GM23338 (cell line): ENCODE results near the gene DCUN1D2.

Experiments used
- CREB1 ChIP-seq: fragments of 250-450 bp; sonication (Bioruptor Pico); IDR thresholded peaks from 2 replicates; pipeline ENCODE4 v1.5.0; 2020; ENCODE audit warnings: low read depth, mild to moderate bottlenecking, moderate library complexity
- EZH2 ChIP-seq: fragments of 200-600 bp; sonication (generic); IDR thresholded peaks from one replicate; pipeline ENCODE4 v1.8.0; 2017; ENCODE audit warnings: antibody characterized with exemption, mild to moderate bottlenecking, low read depth; ENCODE audit not compliant: unreplicated experiment
- EZH2phosphoT487 ChIP-seq: fragments of 200-600 bp; sonication (generic); IDR thresholded peaks from one replicate; pipeline ENCODE4 v1.8.1; 2018; ENCODE audit warnings: antibody characterized with exemption; ENCODE audit not compliant: unreplicated experiment
- POLR2AphosphoS5 ChIP-seq: IDR thresholded peaks from 2 replicates; pipeline ENCODE4 v1.6.1; 2016; ENCODE audit warnings: antibody characterized with exemption, low read depth
- STAT1 ChIP-seq: IDR thresholded peaks from one replicate; pipeline ENCODE4 v1.6.1; 2016; ENCODE audit warnings: antibody characterized with exemption; ENCODE audit not compliant: unreplicated experiment
- ZNF114 ChIP-seq: fragments of 250-450 bp; sonication (Bioruptor Pico); IDR thresholded peaks from 2 replicates; pipeline ENCODE4 v1.5.0; 2020; ENCODE audit warnings: mild to moderate bottlenecking, moderate library complexity
- TF ChIP-seq, protein P1 (sequence below), 2 experiments: fragments of 200-600 bp in 1 of 2; sonication (generic) in 1 of 2; conservative IDR thresholded peaks; 2 replicates each; pipeline versions ENCODE4 v1.5.1 to v1.6.1; 2016 to 2017; ENCODE audit warnings: antibody characterized with exemption in 2 of 2, low read depth in 2 of 2, mild to moderate bottlenecking in 2 of 2, moderate library complexity in 1 of 2
- TF ChIP-seq, protein P2 (sequence below): IDR thresholded peaks from one replicate; pipeline ENCODE4 v1.6.1; 2018; ENCODE audit warnings: antibody characterized with exemption; ENCODE audit not compliant: unreplicated experiment

DNA sequence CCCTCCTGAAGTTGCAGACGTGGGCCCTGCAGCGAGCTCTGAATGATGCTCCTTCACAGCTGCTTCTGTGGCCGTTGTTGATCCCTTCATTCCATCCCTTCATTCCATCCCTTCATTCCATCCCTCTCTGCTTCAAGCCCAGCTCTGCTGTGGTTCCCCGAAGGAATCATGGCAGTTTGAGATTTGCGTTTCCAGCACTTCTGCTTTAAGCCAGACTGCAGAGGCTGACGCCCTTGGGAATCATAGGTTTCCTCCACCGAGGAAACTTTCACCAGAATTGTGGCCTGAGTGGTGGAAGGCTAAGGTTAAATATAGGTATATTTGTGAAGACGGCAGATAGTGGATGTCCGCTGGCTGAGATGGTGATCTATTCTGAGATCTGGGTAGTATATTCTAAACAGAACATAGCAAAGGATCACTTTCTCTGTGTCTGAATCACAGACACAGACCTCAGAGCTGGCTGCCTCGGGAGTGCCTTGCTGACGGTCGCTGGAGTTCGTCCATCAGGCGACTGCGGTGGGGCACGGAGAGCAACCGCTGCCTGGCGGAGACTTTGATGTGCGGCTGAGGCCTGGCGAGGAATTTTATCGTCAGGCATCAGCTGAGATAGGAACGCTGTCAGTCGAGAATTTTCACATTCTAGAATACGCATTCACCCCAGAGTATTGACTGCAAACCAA lies 42.8 kb upstream of the DCUN1D2 start:
- TF ChIP-seq, protein P1, sequence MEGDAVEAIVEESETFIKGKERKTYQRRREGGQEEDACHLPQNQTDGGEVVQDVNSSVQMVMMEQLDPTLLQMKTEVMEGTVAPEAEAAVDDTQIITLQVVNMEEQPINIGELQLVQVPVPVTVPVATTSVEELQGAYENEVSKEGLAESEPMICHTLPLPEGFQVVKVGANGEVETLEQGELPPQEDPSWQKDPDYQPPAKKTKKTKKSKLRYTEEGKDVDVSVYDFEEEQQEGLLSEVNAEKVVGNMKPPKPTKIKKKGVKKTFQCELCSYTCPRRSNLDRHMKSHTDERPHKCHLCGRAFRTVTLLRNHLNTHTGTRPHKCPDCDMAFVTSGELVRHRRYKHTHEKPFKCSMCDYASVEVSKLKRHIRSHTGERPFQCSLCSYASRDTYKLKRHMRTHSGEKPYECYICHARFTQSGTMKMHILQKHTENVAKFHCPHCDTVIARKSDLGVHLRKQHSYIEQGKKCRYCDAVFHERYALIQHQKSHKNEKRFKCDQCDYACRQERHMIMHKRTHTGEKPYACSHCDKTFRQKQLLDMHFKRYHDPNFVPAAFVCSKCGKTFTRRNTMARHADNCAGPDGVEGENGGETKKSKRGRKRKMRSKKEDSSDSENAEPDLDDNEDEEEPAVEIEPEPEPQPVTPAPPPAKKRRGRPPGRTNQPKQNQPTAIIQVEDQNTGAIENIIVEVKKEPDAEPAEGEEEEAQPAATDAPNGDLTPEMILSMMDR (conservative IDR thresholded peaks at IDR 0.05; ENCODE audit: low read depth in 2 of 2), result no peak
- TF ChIP-seq, protein P2, sequence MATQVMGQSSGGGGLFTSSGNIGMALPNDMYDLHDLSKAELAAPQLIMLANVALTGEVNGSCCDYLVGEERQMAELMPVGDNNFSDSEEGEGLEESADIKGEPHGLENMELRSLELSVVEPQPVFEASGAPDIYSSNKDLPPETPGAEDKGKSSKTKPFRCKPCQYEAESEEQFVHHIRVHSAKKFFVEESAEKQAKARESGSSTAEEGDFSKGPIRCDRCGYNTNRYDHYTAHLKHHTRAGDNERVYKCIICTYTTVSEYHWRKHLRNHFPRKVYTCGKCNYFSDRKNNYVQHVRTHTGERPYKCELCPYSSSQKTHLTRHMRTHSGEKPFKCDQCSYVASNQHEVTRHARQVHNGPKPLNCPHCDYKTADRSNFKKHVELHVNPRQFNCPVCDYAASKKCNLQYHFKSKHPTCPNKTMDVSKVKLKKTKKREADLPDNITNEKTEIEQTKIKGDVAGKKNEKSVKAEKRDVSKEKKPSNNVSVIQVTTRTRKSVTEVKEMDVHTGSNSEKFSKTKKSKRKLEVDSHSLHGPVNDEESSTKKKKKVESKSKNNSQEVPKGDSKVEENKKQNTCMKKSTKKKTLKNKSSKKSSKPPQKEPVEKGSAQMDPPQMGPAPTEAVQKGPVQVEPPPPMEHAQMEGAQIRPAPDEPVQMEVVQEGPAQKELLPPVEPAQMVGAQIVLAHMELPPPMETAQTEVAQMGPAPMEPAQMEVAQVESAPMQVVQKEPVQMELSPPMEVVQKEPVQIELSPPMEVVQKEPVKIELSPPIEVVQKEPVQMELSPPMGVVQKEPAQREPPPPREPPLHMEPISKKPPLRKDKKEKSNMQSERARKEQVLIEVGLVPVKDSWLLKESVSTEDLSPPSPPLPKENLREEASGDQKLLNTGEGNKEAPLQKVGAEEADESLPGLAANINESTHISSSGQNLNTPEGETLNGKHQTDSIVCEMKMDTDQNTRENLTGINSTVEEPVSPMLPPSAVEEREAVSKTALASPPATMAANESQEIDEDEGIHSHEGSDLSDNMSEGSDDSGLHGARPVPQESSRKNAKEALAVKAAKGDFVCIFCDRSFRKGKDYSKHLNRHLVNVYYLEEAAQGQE, result no peak
- TF ChIP-seq EZH2 (no peak), POLR2AphosphoS5 (no peak), EZH2phosphoT487 (no peak), CREB1 (CRISPR knock-in tag) (no peak), ZNF114 (CRISPR knock-in tag) (no peak), STAT1 (no peak)
